Fibroblast of upper back skin (primary cell): ENCODE results near the gene FBLL1.
"Not testable (repeated sequence)": the region's sequence is repeated elsewhere in the genome, so short reads cannot be mapped to it uniquely, and the experiment has no call there.

Source experiments
- DNase-seq: peaks from one replicate; pipeline ENCODE4 v3.0.0-alpha.2; 2013

Gene FBLL1

GRCh38 chr5:168528521-168529373 is at the start of gene FBLL1:
Gene FBLL1 (plus strand): TSS chr5:168529305. CDS start chr5:168529505, 200 bp downstream.
- DNase-seq, result peak; percentile 41

GRCh38 chr5:168480601-168481000 is 48.5 kb upstream of the FBLL1 start:
- DNase-seq, result no peak

GRCh38 chr5:168481330-168481788 is 47.7 kb upstream of the FBLL1 start:
- DNase-seq, result no peak

GRCh38 chr5:168482361-168482760 is 46.7 kb upstream of the FBLL1 start:
- no peak for DNase-seq

GRCh38 chr5:168486136-168486879 is 42.8 kb upstream of the FBLL1 start, which contains the start of gene RARS1:
Gene RARS1 (plus strand): TSS chr5:168486471. CDS start chr5:168486499, 28 bp downstream.
- peak; percentile 91 for DNase-seq

GRCh38 chr5:168489059-168489458 is 40.0 kb upstream of the FBLL1 start:
- DNase-seq, result no peak

- DNase-seq, result no peak
These were observed 35.0 kb upstream of the FBLL1 start for GRCh38 chr5:168494057-168494555.

GRCh38 chr5:168502563-168503237 is 26.4 kb upstream of the FBLL1 start:
- DNase-seq, result no peak

GRCh38 chr5:168513861-168514428 is 15.2 kb upstream of the FBLL1 start:
- DNase-seq, result no peak

- no peak for DNase-seq
These were observed 3.2 kb upstream of the FBLL1 start for GRCh38 chr5:168525856-168526255.

- DNase-seq, result no peak
These were observed 1.3 kb upstream of the FBLL1 start for GRCh38 chr5:168527756-168528295.

- DNase-seq, result no peak
These were observed 499 bp downstream of the FBLL1 start for GRCh38 chr5:168529374-168530234.

- DNase-seq, result peak; percentile 31
These were observed 1.6 kb downstream of the FBLL1 start for GRCh38 chr5:168530621-168531150.

- DNase-seq, result no peak
These were observed 2.1 kb downstream of the FBLL1 start for GRCh38 chr5:168531191-168531590.

GRCh38 chr5:168531987-168532864 is 3.1 kb downstream of the FBLL1 start:
- no peak for DNase-seq

- DNase-seq, result not testable (repeated sequence)
These were observed 5.2 kb downstream of the FBLL1 start for GRCh38 chr5:168534351-168534750.

GRCh38 chr5:168537176-168537575 is 8.1 kb downstream of the FBLL1 start:
- DNase-seq, result no peak

- DNase-seq, result no peak
These were observed 20.4 kb downstream of the FBLL1 start for GRCh38 chr5:168549554-168549953.

- DNase-seq, result no peak
These were observed 21.6 kb downstream of the FBLL1 start for GRCh38 chr5:168550656-168551055.

GRCh38 chr5:168552146-168552545 is 23.0 kb downstream of the FBLL1 start:
- peak; percentile 94 for DNase-seq
